Ovary (tissue), 3 donors: ENCODE results near the gene KRT6A.

Experiments used
- EP300 ChIP-seq: sonication (generic); formaldehyde crosslinking; IDR thresholded peaks from one replicate; pipeline ENCODE4 v1.6.1; 2017; ENCODE audit warnings: antibody characterized with exemption
- POLR2A ChIP-seq: fragments of 450-650 bp; IDR thresholded peaks from one replicate; pipeline ENCODE4 v1.6.1; 2017; ENCODE audit warnings: antibody characterized with exemption, mild to moderate bottlenecking, moderate library complexity
- TF ChIP-seq, protein P1 (sequence below), 3 donors: fragments of 450-650 bp in 2 of 3; fragments of 200-600 bp in 1 of 3; IDR thresholded peaks; one replicate each; pipeline versions ENCODE4 v1.5.1 to v1.8.0; 2016 to 2022; ENCODE audit warnings: antibody characterized with exemption in 3 of 3, mild to moderate bottlenecking in 1 of 3
- donor health status: DM: no; HTN: no; CAD: no.

DNA sequence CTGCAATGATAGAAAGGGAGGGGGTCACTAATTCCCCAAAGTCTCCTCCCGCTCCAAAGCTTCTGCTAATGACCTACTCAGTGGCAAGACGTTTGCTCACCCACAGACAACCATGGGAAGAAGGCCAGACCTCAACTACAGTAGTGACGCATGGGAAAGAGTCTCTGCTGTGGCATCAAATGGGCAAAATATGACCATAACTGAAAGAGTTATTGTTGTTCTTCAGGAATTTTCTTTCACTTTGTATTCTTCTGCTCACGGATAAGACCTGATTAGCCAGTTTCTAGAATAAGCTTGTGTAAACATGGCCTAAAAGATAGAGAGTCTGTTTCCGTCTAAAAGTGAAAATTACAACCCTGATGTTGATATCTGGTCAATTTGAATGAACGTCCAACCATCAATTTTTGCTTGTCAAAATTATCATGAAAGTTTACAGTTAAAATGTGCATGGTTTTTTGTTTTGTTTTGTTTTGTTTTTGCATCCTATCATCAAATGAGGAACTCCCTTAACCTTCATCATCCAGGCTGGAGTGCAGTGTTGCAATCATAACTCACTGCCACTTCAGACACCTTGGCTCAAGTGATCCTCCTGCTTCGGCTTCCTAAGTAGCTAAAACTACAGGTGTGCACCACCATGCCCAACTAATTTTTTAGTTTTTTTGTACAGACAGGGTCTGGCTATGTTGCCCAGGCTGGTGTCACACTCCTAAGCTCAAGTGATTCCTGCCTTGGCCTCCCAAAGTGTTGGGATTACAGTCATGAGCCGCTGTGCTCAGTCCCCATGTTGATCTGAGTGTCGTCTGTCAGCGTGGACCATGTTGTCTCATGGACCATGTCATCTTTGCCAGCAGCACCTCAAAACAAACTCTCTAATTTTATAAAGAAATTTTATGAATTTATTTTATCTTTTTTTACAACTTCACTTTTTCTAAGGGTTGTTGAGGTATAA lies 48.1 kb downstream of the KRT6A start:
- TF ChIP-seq POLR2A (no peak), EP300 (no peak)
- TF ChIP-seq, protein P1, sequence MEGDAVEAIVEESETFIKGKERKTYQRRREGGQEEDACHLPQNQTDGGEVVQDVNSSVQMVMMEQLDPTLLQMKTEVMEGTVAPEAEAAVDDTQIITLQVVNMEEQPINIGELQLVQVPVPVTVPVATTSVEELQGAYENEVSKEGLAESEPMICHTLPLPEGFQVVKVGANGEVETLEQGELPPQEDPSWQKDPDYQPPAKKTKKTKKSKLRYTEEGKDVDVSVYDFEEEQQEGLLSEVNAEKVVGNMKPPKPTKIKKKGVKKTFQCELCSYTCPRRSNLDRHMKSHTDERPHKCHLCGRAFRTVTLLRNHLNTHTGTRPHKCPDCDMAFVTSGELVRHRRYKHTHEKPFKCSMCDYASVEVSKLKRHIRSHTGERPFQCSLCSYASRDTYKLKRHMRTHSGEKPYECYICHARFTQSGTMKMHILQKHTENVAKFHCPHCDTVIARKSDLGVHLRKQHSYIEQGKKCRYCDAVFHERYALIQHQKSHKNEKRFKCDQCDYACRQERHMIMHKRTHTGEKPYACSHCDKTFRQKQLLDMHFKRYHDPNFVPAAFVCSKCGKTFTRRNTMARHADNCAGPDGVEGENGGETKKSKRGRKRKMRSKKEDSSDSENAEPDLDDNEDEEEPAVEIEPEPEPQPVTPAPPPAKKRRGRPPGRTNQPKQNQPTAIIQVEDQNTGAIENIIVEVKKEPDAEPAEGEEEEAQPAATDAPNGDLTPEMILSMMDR (IDR thresholded peaks at IDR 0.05): no peak
